ENCODE measurements around the gene SGCE. TPM values are rescaled to one million over a fixed set of nuclear protein-coding genes. Genes with fewer than 3 reads are reported as not detected.

SGCE gene
- total and polyA plus RNA-seq, 2 experiments from 2014 or later, result 46.1 to 54.8 TPM

- no peak overlapping the region for H3K27ac ChIP-seq (ENCODE audit: low read depth)
These were observed 65.3 kb downstream of the SGCE start for GRCh38 chr7:94590526-94591162.

More at GRCh38 chr7:94590526-94591162, 65.3 kb downstream of the SGCE start:
- Histone ChIP-seq H3K4me1 (ENCODE audit: insufficient read depth) (no peaks in the 10 kb centered on the region), H4K20me1 (replicated peaks; ENCODE audit: insufficient read depth) (no peaks in the 10 kb centered on the region), H3K9me2 (ENCODE audit: insufficient read depth) (0 out of 2 replicates have a peak, but pooled peaks cover 5% of the 10 kb centered on the region), H3K79me2 (replicated peaks; ENCODE audit: insufficient read depth) (no peaks in the 10 kb centered on the region), H3K36me3 (ENCODE audit: insufficient read depth) (no peaks in the 10 kb centered on the region), H3K27me3 (ENCODE audit: insufficient read depth) (no peaks in the 10 kb centered on the region), H3K4me3 (no peak overlapping the region), H3F3A (replicated peaks; ENCODE audit: low read depth) (no peaks in the 10 kb centered on the region), H3K4me2 (no peak overlapping the region), H2AFZ (no peak overlapping the region)
- Mint-ChIP-seq H3K27me3 (ENCODE audit: insufficient read depth, low read depth, poor library complexity) (no peaks in the 10 kb centered on the region), H3K27ac (no peak overlapping the region), H3K36me3 (ENCODE audit: low read depth) (peaks cover 20% of the 10 kb centered on the region; the same call in 2 of the 3 replicates), H3K4me3 (no peak overlapping the region), H3K4me1 (peaks cover 9% of the 10 kb centered on the region; the same call in 1 of the 3 replicates), H3K9me3 (peaks cover 5% of the 10 kb centered on the region; the same call in 1 of the 3 replicates)
- TF ChIP-seq ZNF114 (CRISPR knock-in tag; IDR thresholded peaks at IDR 0.05), result no peak
- no peak for TF ChIP-seq POLR2AphosphoS5 (IDR thresholded peaks at IDR 0.05; ENCODE audit: low read depth)
- TF ChIP-seq ZNF331 (CRISPR knock-in tag; IDR thresholded peaks at IDR 0.05; ENCODE audit: low read depth), result no peak
- TF ChIP-seq, protein P1, sequence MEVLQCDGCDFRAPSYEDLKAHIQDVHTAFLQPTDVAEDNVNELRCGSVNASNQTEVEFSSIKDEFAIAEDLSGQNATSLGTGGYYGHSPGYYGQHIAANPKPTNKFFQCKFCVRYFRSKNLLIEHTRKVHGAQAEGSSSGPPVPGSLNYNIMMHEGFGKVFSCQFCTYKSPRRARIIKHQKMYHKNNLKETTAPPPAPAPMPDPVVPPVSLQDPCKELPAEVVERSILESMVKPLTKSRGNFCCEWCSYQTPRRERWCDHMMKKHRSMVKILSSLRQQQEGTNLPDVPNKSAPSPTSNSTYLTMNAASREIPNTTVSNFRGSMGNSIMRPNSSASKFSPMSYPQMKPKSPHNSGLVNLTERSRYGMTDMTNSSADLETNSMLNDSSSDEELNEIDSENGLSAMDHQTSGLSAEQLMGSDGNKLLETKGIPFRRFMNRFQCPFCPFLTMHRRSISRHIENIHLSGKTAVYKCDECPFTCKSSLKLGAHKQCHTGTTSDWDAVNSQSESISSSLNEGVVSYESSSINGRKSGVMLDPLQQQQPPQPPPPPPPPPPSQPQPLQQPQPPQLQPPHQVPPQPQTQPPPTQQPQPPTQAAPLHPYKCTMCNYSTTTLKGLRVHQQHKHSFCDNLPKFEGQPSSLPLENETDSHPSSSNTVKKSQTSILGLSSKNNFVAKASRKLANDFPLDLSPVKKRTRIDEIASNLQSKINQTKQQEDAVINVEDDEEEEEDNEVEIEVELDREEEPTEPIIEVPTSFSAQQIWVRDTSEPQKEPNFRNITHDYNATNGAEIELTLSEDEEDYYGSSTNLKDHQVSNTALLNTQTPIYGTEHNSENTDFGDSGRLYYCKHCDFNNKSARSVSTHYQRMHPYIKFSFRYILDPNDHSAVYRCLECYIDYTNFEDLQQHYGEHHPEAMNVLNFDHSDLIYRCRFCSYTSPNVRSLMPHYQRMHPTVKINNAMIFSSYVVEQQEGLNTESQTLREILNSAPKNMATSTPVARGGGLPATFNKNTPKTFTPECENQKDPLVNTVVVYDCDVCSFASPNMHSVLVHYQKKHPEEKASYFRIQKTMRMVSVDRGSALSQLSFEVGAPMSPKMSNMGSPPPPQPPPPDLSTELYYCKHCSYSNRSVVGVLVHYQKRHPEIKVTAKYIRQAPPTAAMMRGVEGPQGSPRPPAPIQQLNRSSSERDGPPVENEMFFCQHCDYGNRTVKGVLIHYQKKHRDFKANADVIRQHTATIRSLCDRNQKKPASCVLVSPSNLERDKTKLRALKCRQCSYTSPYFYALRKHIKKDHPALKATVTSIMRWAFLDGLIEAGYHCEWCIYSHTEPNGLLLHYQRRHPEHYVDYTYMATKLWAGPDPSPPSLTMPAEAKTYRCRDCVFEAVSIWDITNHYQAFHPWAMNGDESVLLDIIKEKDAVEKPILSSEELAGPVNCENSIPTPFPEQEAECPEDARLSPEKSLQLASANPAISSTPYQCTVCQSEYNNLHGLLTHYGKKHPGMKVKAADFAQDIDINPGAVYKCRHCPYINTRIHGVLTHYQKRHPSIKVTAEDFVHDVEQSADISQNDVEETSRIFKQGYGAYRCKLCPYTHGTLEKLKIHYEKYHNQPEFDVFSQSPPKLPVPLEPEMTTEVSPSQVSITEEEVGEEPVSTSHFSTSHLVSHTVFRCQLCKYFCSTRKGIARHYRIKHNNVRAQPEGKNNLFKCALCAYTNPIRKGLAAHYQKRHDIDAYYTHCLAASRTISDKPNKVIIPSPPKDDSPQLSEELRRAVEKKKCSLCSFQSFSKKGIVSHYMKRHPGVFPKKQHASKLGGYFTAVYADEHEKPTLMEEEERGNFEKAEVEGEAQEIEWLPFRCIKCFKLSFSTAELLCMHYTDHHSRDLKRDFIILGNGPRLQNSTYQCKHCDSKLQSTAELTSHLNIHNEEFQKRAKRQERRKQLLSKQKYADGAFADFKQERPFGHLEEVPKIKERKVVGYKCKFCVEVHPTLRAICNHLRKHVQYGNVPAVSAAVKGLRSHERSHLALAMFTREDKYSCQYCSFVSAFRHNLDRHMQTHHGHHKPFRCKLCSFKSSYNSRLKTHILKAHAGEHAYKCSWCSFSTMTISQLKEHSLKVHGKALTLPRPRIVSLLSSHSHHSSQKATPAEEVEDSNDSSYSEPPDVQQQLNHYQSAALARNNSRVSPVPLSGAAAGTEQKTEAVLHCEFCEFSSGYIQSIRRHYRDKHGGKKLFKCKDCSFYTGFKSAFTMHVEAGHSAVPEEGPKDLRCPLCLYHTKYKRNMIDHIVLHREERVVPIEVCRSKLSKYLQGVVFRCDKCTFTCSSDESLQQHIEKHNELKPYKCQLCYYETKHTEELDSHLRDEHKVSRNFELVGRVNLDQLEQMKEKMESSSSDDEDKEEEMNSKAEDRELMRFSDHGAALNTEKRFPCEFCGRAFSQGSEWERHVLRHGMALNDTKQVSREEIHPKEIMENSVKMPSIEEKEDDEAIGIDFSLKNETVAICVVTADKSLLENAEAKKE (CRISPR knock-in tag; IDR thresholded peaks at IDR 0.05), result no peak
- TF ChIP-seq REST (IDR thresholded peaks at IDR 0.05; ENCODE audit: unreplicated experiment), result no peak
- TF ChIP-seq EZH2 (IDR thresholded peaks at IDR 0.05; ENCODE audit: low read depth, unreplicated experiment), result no peak
- TF ChIP-seq STAT1 (IDR thresholded peaks at IDR 0.05; ENCODE audit: unreplicated experiment), result no peak
- TF ChIP-seq, protein P2, sequence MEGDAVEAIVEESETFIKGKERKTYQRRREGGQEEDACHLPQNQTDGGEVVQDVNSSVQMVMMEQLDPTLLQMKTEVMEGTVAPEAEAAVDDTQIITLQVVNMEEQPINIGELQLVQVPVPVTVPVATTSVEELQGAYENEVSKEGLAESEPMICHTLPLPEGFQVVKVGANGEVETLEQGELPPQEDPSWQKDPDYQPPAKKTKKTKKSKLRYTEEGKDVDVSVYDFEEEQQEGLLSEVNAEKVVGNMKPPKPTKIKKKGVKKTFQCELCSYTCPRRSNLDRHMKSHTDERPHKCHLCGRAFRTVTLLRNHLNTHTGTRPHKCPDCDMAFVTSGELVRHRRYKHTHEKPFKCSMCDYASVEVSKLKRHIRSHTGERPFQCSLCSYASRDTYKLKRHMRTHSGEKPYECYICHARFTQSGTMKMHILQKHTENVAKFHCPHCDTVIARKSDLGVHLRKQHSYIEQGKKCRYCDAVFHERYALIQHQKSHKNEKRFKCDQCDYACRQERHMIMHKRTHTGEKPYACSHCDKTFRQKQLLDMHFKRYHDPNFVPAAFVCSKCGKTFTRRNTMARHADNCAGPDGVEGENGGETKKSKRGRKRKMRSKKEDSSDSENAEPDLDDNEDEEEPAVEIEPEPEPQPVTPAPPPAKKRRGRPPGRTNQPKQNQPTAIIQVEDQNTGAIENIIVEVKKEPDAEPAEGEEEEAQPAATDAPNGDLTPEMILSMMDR (conservative IDR thresholded peaks at IDR 0.05; ENCODE audit: low read depth in 2 of 2), result no peak
- no peak for TF ChIP-seq JUNB (IDR thresholded peaks at IDR 0.05; ENCODE audit: unreplicated experiment)
- no peak for TF ChIP-seq EZH2phosphoT487 (IDR thresholded peaks at IDR 0.05; ENCODE audit: unreplicated experiment)
- no peak for TF ChIP-seq NANOG (IDR thresholded peaks at IDR 0.05; ENCODE audit: borderline replicate concordance)
- ATAC-seq (no peak), DNase-seq (ENCODE audit: low spot score) (no peak)

Data from GM23338 (cell line).